H1 (cell line): ENCODE data around the gene RSAD2. TPM values are rescaled to one million over a fixed set of nuclear protein-coding genes. Genes with fewer than 3 reads are reported as not detected.

Experiments
- CTCF ChIA-PET: fragments of 300-600 bp; sonication (Branson Sonifier 250); formaldehyde crosslinking; loops from one replicate; lab custom pipeline; 2021; ENCODE audit not compliant: partially characterized antibody; lab: Charles Lee
- POLR2A ChIA-PET: fragments of 300-600 bp; sonication (Branson Sonifier 250); formaldehyde crosslinking; loops from one replicate; lab custom pipeline; 2021; ENCODE audit warnings: inconsistent platforms; ENCODE audit not compliant: partially characterized antibody; lab: Charles Lee
- DNase-seq, 2 experiments: peaks; one replicate each; pipeline versions ENCODE4 v3.0.0 to v3.0.0-alpha.2; 2010 to 2022; ENCODE audit warnings: low spot score in 2 of 2, low read depth in 1 of 2, mixed read lengths in 1 of 2
- FAIRE-seq: peaks from 2 replicates; lab custom pipeline; 2011; peaks lifted over from hg19 to GRCh38; lab: Jason Lieb, UNC
- H2AFZ ChIP-seq: 2 replicates; pipeline ENCODE4 v1.8.1; 2012; ENCODE audit warnings: low read length, inconsistent platforms
- H2AK5ac ChIP-seq: 2 replicates; pipeline ENCODE4 v1.6.1; 2013; ENCODE audit warnings: low read depth, low read length
- H2BK120ac ChIP-seq: replicated peaks from 2 replicates; pipeline ENCODE3; 2013; ENCODE audit warnings: low read depth, low read length, inconsistent platforms
- H2BK12ac ChIP-seq: 2 replicates; pipeline ENCODE4 v1.6.1; 2013; ENCODE audit warnings: low read depth, low read length
- H2BK15ac ChIP-seq: 2 replicates; pipeline ENCODE4 v1.6.1; 2013; ENCODE audit warnings: low read length
- H2BK20ac ChIP-seq: 2 replicates; pipeline ENCODE4 v1.6.1; 2013; ENCODE audit warnings: low read length
- H2BK5ac ChIP-seq: 2 replicates; pipeline ENCODE4 v1.6.1; 2013; ENCODE audit warnings: low read depth, low read length
- H3K14ac ChIP-seq: 2 replicates; pipeline ENCODE4 v1.6.1; 2013; ENCODE audit warnings: inconsistent platforms; ENCODE audit not compliant: insufficient read length
- H3K18ac ChIP-seq: 2 replicates; pipeline ENCODE4 v1.6.1; 2013; ENCODE audit warnings: low read length; ENCODE audit errors: extremely low read depth
- H3K23ac ChIP-seq: 2 replicates; pipeline ENCODE4 v1.6.1; 2013; ENCODE audit warnings: inconsistent platforms; ENCODE audit not compliant: insufficient read length
- H3K23me2 ChIP-seq: 2 replicates; pipeline ENCODE4 v1.6.1; 2013; ENCODE audit warnings: low read depth, low read length
- H3K27ac ChIP-seq: 2 replicates; pipeline ENCODE4 v1.6.1; 2011; ENCODE audit warnings: low read depth, low read length, inconsistent platforms
- H3K27me3 ChIP-seq, 4 experiments: replicated peaks in 1 of 4; 1 replicate in 1 of 4; 2 replicates in 3 of 4; pipeline versions ENCODE4 v1.6.1 to v1.8.1; 2011 to 2013; ENCODE audit warnings: low read length in 3 of 4, mild to moderate bottlenecking in 3 of 4, inconsistent platforms in 2 of 4, mixed read lengths in 2 of 4, moderate library complexity in 1 of 4; ENCODE audit not compliant: control insufficient read depth in 3 of 4, insufficient read depth in 3 of 4; ENCODE audit errors: extremely low read depth in 1 of 4
- H3K36me3 ChIP-seq, 4 experiments: 2 replicates each; pipeline versions ENCODE4 v1.6.1 to v1.8.1; 2011 to 2013; ENCODE audit warnings: mild to moderate bottlenecking in 4 of 4, low read length in 3 of 4, moderate library complexity in 2 of 4, control low read depth in 1 of 4, inconsistent platforms in 1 of 4; ENCODE audit not compliant: insufficient read depth in 4 of 4, control insufficient read depth in 2 of 4
- H3K4ac ChIP-seq: replicated peaks from 2 replicates; pipeline ENCODE3; 2013; ENCODE audit warnings: low read length, low read depth, mixed read lengths, inconsistent platforms; ENCODE audit not compliant: insufficient read length
- H3K4me1 ChIP-seq, 4 experiments: replicated peaks in 1 of 4; 1 replicate in 1 of 4; 2 replicates in 3 of 4; pipeline versions ENCODE4 v1.6.1 to v1.8.1; 2011 to 2013; ENCODE audit warnings: low read length in 3 of 4, inconsistent platforms in 2 of 4, mixed read lengths in 1 of 4; ENCODE audit not compliant: insufficient read depth in 4 of 4, control insufficient read depth in 3 of 4
- H3K4me2 ChIP-seq, 2 experiments: 2 replicates each; pipeline versions ENCODE4 v1.6.1 to v1.8.1; 2011 to 2013; ENCODE audit warnings: low read depth in 2 of 2, low read length in 2 of 2, control low read depth in 1 of 2, inconsistent platforms in 1 of 2, mild to moderate bottlenecking in 1 of 2; ENCODE audit not compliant: insufficient read depth in 1 of 2
- H3K4me3 ChIP-seq, 4 experiments: fragments of 200-600, 300-600 bp in 1 of 4; sonication (generic), shearing (Covaris generic), sonication (Bioruptor Twin) in 1 of 4; 2 replicates each; pipeline versions ENCODE4 v1.5.1 to v1.8.1; 2011 to 2016; ENCODE audit warnings: low read length in 4 of 4, low read depth in 3 of 4, control low read depth in 2 of 4, inconsistent platforms in 2 of 4, mild to moderate bottlenecking in 2 of 4, mixed read lengths in 1 of 4, moderate library complexity in 1 of 4; ENCODE audit not compliant: insufficient read depth in 2 of 4; ENCODE audit errors: extremely low read depth in 1 of 4
- H3K56ac ChIP-seq: replicated peaks from 2 replicates; pipeline ENCODE3; 2013; ENCODE audit warnings: low read depth, mild to moderate bottlenecking, mixed read lengths, low read length, inconsistent platforms; ENCODE audit not compliant: insufficient read length
- H3K79me1 ChIP-seq: 2 replicates; pipeline ENCODE4 v1.6.1; 2013; ENCODE audit warnings: low read depth, low read length, control low read depth
- H3K79me2 ChIP-seq, 2 experiments: 2 replicates each; pipeline versions ENCODE4 v1.6.1 to v1.8.1; 2012 to 2013; ENCODE audit warnings: low read length in 2 of 2, mild to moderate bottlenecking in 2 of 2, inconsistent platforms in 1 of 2; ENCODE audit not compliant: insufficient read depth in 2 of 2, control insufficient read depth in 1 of 2
- H3K9ac ChIP-seq, 4 experiments: replicated peaks in 1 of 4; 1 replicate in 1 of 4; 2 replicates in 3 of 4; pipeline versions ENCODE4 v1.6.1 to v1.8.1; 2011 to 2013; ENCODE audit warnings: low read depth in 3 of 4, low read length in 3 of 4, control low read depth in 2 of 4, mild to moderate bottlenecking in 2 of 4, moderate library complexity in 2 of 4, inconsistent platforms in 1 of 4; ENCODE audit errors: extremely low read depth in 1 of 4
- H3K9me3 ChIP-seq, 2 experiments: 2 replicates each; pipeline versions ENCODE4 v1.6.1 to v1.8.1; 2012 to 2013; ENCODE audit warnings: mild to moderate bottlenecking in 2 of 2, moderate library complexity in 2 of 2, control low read depth in 1 of 2, inconsistent platforms in 1 of 2, low read depth in 1 of 2, low read length in 1 of 2, mixed read lengths in 1 of 2; ENCODE audit not compliant: insufficient read depth in 2 of 2
- H4K20me1 ChIP-seq, 2 experiments: replicated peaks in 1 of 2; 2 replicates each; pipeline versions ENCODE3 to v1.8.1; 2011 to 2013; ENCODE audit warnings: inconsistent platforms in 2 of 2, low read length in 2 of 2, mild to moderate bottlenecking in 1 of 2; ENCODE audit not compliant: insufficient read depth in 2 of 2, control insufficient read depth in 1 of 2
- H4K5ac ChIP-seq: 2 replicates; pipeline ENCODE4 v1.6.1; 2013; ENCODE audit warnings: low read length, low read depth, mixed read lengths, inconsistent platforms; ENCODE audit not compliant: insufficient read length
- H4K8ac ChIP-seq: 2 replicates; pipeline ENCODE4 v1.8.0; 2013; ENCODE audit warnings: mild to moderate bottlenecking, moderate library complexity, low read length, inconsistent platforms; ENCODE audit not compliant: insufficient read depth; ENCODE audit errors: extremely low read depth
- H4K91ac ChIP-seq: replicated peaks from 2 replicates; pipeline ENCODE3; 2013; ENCODE audit warnings: low read length, mixed read lengths, inconsistent platforms; ENCODE audit not compliant: insufficient read length
- ASH2L ChIP-seq: fragments of 200-600, 300-600 bp; sonication (generic); IDR thresholded peaks from one replicate; pipeline ENCODE4 v1.7.1; 2017; ENCODE audit warnings: low read length
- ATF2 ChIP-seq: IDR thresholded peaks from 2 replicates; pipeline ENCODE4 v1.6.1; 2012; ENCODE audit warnings: low read length, inconsistent platforms
- BRCA1 ChIP-seq: IDR thresholded peaks from 2 replicates; pipeline ENCODE4 v1.6.1; 2012; ENCODE audit warnings: low read depth, low read length, improper control_type of control experiment
- EZH2 ChIP-seq: fragments of 200-600 bp; sonication (generic); IDR thresholded peaks from 2 replicates; pipeline ENCODE4 v1.7.1; 2012; ENCODE audit warnings: low read depth, mild to moderate bottlenecking, moderate library complexity, low read length, inconsistent platforms; ENCODE audit not compliant: severe bottlenecking
- FOSL1 ChIP-seq: IDR thresholded peaks from 2 replicates; pipeline ENCODE4 v1.6.1; 2011; ENCODE audit warnings: mild to moderate bottlenecking, low read depth, low read length, moderate library complexity; ENCODE audit not compliant: insufficient read depth
- GABPA ChIP-seq: IDR thresholded peaks from 2 replicates; pipeline ENCODE4 v1.6.1; 2011; ENCODE audit warnings: mild to moderate bottlenecking, low read length, moderate library complexity, borderline replicate concordance; ENCODE audit not compliant: insufficient read depth
- POLR2AphosphoS5 ChIP-seq: IDR thresholded peaks from 2 replicates; pipeline ENCODE4 v1.6.1; 2011; ENCODE audit warnings: low read depth, low read length
- SIN3A ChIP-seq, 2 experiments: IDR thresholded peaks in 1 of 2; conservative IDR thresholded peaks in 1 of 2; 2 replicates each; pipeline ENCODE4 v1.6.1; 2011 to 2012; ENCODE audit warnings: low read length in 2 of 2, improper control_type of control experiment in 1 of 2, low read depth in 1 of 2, mild to moderate bottlenecking in 1 of 2
- SP1 ChIP-seq: IDR thresholded peaks from 2 replicates; pipeline ENCODE4 v1.6.1; 2011; ENCODE audit warnings: low read depth, low read length
- SP4 ChIP-seq: IDR thresholded peaks from 2 replicates; pipeline ENCODE4 v1.6.1; 2012; ENCODE audit warnings: low read length, inconsistent platforms
- WGBS, 2 experiments: shearing (Covaris generic) in 1 of 2; methylation state at CpG; one replicate each; pipeline versions ENCODE4 v1.1.6 to v1.1.7; 2013 to 2015; ENCODE audit warnings: low lambda C conversion rate in 2 of 2, mixed read lengths in 2 of 2, inconsistent platforms in 1 of 2, low coverage in 1 of 2, missing lambda C conversion rate in 1 of 2; ENCODE audit not compliant: insufficient replicate concordance in 2 of 2, insufficient coverage in 1 of 2, insufficient read length in 1 of 2; ENCODE audit errors: extremely low coverage in 1 of 2, missing lambda C conversion rate in 1 of 2; 5-methylcytosine and 5-hydroxymethylcytosine counted together
- polyA plus RNA-seq, 7 experiments: library from polyadenylated mRNA; depleted of rRNA in 3 of 7; stranded (reverse) in 5 of 7; unstranded in 2 of 7; fragments of >200 nt in 5 of 7; fragments of 200-250 nt in 2 of 7; gene quantifications; 1 replicate in 5 of 7; 2 replicates in 1 of 7; 4 replicates in 1 of 7; pipeline versions ENCODE4 v1.2.1 to v1.2.3, GENCODE V29; 2011 to 2013; ENCODE audit warnings: missing spikeins in 2 of 7, mixed read lengths in 2 of 7
- total RNA-seq: library from RNA; stranded (reverse); fragmentation: NEBNext Ultra II Directional; extraction: Animal tissue kit (Norgen Biotek cat#: 25700); gene quantifications from 2 replicates; pipeline ENCODE4 v1.2.1, GENCODE V29; 2021
- TF ChIP-seq, protein P1 (sequence below): IDR thresholded peaks from 2 replicates; pipeline ENCODE4 v1.6.1; 2011; ENCODE audit warnings: low read depth, mild to moderate bottlenecking, low read length; ENCODE audit not compliant: insufficient read depth

RSAD2 gene
- total and polyA plus RNA-seq, 2 of the 8 experiments (the other 6 are each of a cell fraction or from before 2014, with no cell fraction given): not detected

DNA sequence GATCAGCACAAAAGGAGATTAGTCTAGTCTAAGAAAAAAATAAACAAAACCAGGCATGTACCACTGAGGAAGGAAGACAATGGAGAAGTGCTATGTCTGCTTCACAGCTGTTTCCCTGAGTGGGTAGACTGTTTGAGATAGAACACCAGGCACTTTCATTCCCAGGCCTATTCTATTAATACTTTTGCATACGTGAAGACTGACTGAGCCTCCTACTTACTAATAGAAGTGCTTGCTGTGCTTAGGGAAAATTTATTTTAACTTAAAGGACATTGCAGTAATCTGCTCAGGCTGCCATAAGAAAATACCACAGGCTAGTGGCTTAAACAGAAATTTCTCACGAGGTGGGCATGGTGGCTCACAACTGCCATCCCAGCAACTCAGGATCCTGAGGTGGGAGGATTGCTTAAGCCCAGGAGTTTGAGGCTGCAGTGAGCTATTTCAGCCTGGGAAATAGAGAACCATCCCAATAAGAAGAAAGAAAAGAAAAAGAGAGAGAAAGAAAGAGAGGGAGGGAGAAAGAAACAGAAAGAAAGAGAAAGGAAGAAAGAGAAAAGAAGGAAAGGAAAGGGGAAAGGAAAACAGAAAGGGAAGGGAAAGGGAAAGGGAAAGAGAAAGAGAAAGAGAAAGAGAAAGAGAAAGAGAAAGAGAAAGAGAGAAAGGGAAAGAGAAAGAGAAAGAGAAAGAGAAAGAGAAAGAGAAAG is 44.8 kb upstream of the RSAD2 start:
- Histone ChIP-seq H3K36me3 (no peaks in the 10 kb centered on the region; a peak in 1 of 8 replicates), H2BK15ac (no peak overlapping the region), H4K20me1 (no peaks in the 10 kb centered on the region), H3K79me2 (no peaks in the 10 kb centered on the region), H3K18ac (no peak overlapping the region), H3K4me3 (no peak overlapping the region), H4K8ac (no peak overlapping the region), H3K4me2 (no peak overlapping the region), H3K9ac (no peak overlapping the region), H3K14ac (no peak overlapping the region), H4K5ac (no peak overlapping the region), H2BK20ac (no peak overlapping the region), H2BK5ac (no peak overlapping the region), H3K4me1 (no peaks in the 10 kb centered on the region), H3K27ac (no peak overlapping the region), H3K9me3 (peaks cover 15 to 20% of the 10 kb centered on the region in 2 experiments), H2BK12ac (no peak overlapping the region), H4K91ac (no peak overlapping the region), H3K56ac (no peak overlapping the region), H3K27me3 (no peaks in the 10 kb centered on the region), H3K23ac (no peak overlapping the region), H3K23me2 (no peaks in the 10 kb centered on the region), H2AK5ac (no peak overlapping the region), H2AFZ (no peak overlapping the region), H2BK120ac (no peak overlapping the region), H3K79me1 (no peaks in the 10 kb centered on the region), H3K4ac (no peak overlapping the region)
- 88% methylated on average over 2 of the region's 2 CpGs; no CpG with 5 or more reads in 1 of the 2 experiments for WGBS, 2 experiments
- FAIRE-seq: no peak
- ChIA-PET POLR2A (no interaction called here), CTCF (interaction anchor here (0.6 kb wide), 1 partner anchor 1605 kb away, joined by 3 read pairs; no protein-coding TSS in a partner anchor)
- DNase-seq: no peak
- no peak for TF ChIP-seq ATF2
- TF ChIP-seq, protein P1, sequence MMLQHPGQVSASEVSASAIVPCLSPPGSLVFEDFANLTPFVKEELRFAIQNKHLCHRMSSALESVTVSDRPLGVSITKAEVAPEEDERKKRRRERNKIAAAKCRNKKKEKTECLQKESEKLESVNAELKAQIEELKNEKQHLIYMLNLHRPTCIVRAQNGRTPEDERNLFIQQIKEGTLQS: no peak
- TF ChIP-seq GABPA: no peak
- no peak for TF ChIP-seq POLR2AphosphoS5
- no peak for TF ChIP-seq ASH2L
- TF ChIP-seq SP1: no peak
- TF ChIP-seq EZH2: no peak
- no peak for TF ChIP-seq SP4
- TF ChIP-seq FOSL1: no peak
- TF ChIP-seq SIN3A (conservative IDR thresholded peaks at IDR 0.05 in 1 of 2, IDR thresholded peaks at IDR 0.05 in 1 of 2; ENCODE audit: low read depth in 1 of 2, low read length in 2 of 2): no peak
- TF ChIP-seq BRCA1: no peak
